HG03135 (cell line): ENCODE measurements around the gene SLC16A12.
"Not testable (repeated sequence)": the region's sequence is repeated elsewhere in the genome, so short reads cannot be mapped to it uniquely, and the experiment has no call there.

Source experiments
- ATAC-seq: cut with Tn5 transposase; IDR thresholded peaks from one replicate; pipeline ENCODE4 v1.9.1; 2021; ENCODE audit warnings: mild to moderate bottlenecking, moderate library complexity; ENCODE audit not compliant: unreplicated experiment

The SLC16A12 gene

GRCh38 chr10:89426230-89426868, 109.0 kb downstream of the SLC16A12 start:
- no peak for ATAC-seq

DNA sequence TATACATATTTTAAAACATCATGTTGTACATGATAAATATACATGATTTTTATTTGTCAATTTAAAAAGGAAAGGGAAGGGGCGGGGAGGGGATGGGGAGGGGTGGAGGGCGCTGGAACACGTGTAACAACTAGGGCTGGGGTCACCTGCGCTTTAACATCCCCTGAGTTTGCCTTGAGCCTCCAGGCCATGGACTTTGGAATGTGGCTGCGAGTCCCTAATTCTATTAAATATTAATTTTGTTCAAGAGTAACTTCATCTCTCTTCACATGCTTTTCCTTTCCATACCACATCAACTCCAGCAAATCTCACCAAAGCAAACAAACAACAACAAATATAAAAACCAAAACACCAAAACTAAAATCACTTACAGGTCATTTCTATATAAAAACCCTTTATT, 110.4 kb downstream of the SLC16A12 start:
- no peak for ATAC-seq

DNA sequence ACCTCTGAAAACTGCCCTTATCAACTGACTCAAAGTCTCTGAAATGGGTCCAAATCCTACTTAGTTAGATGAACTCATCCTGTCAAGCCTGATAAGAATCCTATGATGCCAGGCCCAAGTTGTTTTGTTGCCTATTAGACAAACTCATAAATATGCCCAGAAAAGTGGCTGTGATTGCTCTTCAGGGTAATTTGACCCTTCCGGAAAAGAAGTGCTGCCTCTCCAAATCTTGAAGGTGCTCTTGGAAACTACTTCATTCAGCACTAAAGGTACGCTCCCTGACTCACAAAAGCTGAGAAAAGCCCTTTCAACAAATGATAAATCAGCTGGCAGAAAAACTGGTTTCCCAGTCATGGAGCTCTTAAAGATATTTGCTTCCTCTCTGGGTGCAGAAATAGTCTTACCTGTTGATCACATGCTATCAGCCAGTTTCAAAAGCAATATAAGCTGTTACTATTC, 114.3 kb downstream of the SLC16A12 start:
- no peak for ATAC-seq

DNA sequence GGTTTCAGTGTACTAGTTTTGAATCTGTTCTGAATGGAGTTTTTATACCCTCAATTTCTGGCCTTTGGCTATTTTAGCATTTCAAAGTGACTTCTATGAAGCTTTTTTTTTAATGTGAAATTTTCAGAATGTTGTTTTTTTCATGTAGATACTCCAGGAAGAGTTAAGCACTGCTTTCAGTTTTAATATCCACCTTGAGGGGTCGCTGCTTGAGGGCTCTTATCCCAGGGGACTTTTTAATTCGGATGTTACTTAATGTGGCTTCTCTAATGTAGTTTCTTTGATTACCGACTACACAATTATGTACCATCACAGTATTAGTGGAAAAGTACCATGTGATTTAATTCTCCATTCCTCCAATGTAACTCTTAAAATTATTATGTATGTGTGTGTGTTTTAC, 115.8 kb downstream of the SLC16A12 start:
- ATAC-seq = no peak

DNA sequence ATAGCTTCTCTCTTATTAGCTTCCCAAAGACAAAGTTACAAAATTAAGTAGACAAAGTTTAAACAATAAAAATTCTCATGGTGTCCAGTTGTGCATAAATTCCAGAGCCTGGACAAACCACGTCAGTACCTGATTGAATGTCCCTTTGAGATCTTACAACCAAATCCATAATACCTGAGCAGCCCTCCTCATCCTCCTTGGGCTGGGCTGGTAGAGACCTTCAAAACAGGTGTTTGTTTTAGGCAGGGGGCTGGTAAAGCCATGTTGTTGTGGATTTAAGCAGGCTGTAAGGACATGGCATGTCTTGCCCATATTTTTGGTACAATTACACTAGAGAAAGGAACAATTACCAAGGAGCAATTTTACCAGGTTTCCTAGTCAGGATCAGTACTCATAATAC, 118.9 kb downstream of the SLC16A12 start:
- no peak for ATAC-seq

DNA sequence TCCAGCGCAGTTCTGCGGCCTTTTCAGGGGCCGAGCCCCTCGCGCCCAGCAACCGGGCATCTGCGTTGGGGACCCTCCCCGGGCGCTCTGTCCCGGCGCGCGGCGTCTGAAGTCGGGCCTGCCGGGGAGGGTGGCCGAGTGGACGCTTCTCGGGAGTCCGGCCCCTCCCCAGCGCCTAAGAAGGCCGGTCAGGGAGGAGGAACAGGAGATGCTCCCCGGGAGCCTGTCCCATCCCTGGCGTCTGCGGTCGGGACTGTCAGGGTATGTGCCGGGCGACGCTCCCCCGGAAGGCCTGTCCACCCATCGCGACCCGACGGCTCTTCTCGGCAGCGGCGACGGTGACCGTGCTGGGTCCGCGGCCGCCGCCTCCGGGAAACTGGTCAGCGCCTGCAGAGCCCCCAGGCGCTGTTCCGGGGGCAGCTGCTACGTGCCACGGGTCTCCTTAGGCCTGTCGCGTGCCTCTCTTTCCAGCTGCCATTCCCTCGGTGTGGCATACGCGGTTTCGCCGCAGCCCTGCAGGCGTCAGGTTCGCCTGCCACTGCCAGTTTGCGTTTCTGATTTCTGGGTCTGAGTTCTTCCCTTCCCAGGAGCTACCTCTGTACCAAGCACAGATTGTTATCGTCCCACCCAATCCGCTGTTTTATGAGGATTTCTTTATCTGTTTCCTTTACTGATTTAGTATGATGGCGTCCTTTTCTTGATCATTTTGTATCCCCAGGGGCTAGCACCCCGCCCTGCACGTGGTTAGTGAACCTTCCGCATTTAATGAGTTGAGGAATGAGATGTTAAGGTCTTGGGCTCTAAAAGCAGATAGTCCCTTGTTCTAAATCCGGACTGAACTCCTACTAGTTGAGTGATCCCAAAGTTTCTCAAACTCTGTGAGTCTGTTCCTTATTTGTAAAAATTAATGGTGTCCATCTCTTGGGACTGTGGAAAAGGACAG, 120.2 kb downstream of the SLC16A12 start:
- peak; percentile 35 for ATAC-seq

GRCh38 chr10:89414146-89414878, 121.1 kb downstream of the SLC16A12 start, which contains the start of gene IFIT5:
TSS of gene IFIT5 (plus strand) at chr10:89414568. CDS start at chr10:89414799, 231 bp downstream.
- peak; percentile 84 for ATAC-seq

DNA sequence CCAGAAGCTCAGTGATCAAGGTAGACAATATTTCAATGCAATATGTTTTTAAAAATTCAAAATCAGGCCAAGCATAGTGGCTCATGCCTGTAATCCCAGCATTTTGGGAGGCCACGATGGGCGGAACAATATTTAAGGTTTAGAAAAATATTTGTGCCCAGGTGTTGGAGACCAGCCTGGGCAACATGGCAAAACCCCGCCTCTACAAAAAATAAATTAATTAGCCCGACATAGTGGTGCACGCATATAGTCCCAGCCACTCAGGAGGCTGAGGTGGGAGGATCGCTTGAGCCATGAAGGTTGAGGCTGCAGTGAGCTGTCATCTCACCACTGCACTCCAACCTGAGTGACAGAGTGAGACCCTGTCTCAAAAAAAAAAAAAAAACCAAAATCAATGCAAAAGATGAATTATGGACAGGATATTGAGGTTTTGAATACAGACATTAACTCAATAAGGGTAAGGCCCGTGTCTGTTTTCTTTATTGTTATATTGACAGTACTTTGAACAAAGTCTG, 121.9 kb downstream of the SLC16A12 start:
- no peak for ATAC-seq

DNA sequence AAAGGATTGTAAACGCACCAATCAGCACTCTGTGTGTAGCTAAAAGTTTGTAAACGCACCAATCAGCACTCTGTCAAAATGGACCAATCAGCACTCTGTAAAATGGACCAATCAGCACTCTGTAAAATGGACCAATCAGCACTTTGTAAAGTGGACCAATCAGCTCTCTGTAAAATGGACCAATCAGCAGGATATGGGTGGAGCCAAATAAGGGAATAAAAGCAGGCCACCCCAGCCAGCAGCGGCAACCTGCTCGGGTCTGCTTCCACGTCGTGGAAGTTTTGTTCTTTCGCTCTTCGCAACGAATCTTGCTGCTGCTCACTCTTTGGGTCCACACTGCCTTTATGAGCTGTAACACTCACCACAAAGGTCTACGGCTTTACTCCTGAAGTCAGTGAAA, 123.1 kb downstream of the SLC16A12 start:
- ATAC-seq = not testable (repeated sequence)

DNA sequence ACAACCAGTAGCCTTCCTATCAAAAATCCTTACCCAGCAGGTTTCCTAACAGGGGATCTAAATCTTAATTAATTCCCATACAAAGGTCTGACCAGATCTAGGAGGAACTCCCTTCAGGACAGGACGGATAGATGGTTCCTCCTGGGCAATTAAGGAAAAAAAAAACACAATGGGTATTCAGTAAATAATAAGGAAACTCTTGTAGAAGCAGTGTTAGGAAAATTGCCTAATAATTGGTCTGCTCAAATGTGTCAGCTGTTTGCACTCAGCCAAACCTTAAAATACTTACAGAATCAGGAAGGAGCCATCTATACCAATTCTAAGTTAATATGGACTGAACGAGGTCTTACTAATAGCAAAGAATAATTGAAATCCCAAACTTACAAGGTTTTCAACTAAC, 124.3 kb downstream of the SLC16A12 start:
- ATAC-seq = not testable (repeated sequence)

DNA sequence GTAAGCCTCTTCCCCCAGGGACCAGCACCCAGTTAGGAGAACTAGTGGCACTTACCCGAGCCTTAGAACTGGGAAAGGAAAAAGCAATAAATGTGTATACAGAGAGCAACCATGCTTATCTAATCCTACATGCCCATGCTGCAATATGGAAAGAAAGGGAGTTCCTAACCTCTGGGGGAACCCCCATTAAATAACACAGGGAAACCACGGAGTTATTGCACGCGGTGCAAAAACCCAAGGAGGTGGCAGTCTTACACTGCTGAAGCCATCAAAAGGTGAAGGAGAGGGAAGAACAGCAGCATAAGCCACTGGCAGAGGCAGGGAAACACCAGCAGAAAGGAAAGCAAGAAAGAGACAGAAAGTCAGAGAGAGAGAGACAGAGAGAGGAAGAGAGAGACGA, 124.8 kb downstream of the SLC16A12 start:
- ATAC-seq = not testable (repeated sequence)

DNA sequence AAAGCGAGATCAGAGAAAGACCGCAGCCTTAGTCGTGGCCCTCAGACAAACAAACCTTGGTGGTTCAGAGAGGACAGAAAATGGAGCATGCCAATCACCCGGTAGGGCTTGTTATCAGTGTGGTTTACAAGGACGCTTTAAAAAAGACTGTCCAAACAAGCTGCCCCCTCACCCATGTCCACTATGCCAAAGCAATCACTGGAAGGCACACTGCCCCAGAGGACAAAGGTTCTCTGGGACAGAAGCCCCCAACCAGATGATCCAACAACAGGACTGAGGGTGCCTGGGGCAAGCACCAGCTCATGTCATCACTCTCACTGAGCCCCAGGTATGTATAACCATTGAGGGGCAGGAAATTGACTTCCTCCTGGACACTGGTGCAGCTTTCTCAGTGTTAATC, 126.1 kb downstream of the SLC16A12 start:
- ATAC-seq = not testable (repeated sequence)

- not testable (repeated sequence) for ATAC-seq
Measured at GRCh38 chr10:89407792-89408191, 127.6 kb downstream of the SLC16A12 start.

DNA sequence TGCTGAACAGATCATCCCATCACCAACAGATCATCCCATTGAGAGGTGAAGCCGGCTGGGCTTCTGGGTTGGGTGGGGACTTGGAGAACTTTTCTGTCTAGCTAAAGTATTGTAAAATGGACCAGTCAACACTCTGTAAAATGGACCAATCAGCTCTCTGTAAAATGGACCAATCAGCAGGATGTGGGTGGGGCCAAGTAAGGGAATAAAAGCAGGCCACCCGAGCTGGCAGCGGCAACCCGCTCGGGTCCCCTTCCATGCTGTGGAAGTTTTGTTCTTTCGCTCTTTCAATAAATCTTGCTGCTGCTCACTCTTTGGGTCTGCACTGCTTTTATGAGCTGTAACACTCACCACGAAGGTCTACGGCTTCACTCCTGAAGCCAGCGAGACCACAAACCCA, 129.2 kb downstream of the SLC16A12 start:
- not testable (repeated sequence) for ATAC-seq

DNA sequence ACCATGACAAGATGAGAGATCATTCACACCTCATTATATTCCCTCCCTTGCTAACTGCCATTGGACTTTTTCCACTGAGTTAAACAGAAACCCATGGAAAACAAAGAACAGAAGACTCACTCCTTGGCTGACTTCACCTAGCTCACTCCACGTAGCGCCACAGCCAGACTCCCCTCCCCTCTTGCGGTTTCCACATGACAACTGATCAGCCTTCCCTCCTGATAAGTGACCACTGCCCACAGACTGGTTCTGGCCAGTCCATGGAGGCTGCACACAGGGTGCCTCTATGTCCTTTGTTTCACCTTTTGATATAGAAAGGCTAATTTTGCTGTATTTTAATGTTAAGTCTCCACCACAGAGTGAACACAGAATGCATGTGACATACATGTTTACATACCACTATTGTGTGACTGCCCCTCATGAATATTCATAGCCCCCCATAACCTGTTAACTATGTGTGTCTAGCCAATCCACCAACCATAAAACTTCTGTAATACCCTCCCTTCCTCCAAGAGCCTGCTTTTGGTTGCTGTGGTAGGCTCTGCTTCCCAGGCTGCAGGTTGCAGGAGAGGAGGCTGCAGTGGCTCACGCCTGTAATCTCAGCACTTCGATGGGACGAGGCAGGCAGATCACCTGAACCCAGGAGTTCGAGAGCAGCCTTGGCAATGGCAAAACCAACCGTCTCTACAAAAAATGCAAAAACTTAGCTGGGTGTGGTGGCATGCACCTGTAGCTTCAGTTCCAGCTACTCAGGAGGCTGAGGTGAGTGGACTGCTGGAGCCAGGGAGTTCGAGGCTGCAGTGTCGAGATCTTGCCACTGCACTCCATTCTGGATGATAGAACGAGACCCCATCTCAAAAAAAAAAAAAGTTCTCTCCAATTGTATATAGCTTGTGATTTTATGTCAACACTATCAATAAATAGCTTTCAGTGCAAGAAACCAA, 131.0 kb downstream of the SLC16A12 start:
- ATAC-seq = no peak

DNA sequence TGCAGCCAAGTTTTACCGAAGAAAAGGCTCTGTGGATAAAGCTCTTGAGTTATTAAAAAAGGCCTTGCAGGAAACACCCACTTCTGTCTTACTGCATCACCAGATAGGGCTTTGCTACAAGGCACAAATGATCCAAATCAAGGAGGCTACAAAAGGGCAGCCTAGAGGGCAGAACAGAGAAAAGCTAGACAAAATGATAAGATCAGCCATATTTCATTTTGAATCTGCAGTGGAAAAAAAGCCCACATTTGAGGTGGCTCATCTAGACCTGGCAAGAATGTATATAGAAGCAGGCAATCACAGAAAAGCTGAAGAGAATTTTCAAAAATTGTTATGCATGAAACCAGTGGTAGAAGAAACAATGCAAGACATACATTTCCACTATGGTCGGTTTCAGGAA, 132.4 kb downstream of the SLC16A12 start:
- no peak for ATAC-seq

GRCh38 chr10:89399956-89400355, 135.4 kb downstream of the SLC16A12 start:
- ATAC-seq = no peak

DNA sequence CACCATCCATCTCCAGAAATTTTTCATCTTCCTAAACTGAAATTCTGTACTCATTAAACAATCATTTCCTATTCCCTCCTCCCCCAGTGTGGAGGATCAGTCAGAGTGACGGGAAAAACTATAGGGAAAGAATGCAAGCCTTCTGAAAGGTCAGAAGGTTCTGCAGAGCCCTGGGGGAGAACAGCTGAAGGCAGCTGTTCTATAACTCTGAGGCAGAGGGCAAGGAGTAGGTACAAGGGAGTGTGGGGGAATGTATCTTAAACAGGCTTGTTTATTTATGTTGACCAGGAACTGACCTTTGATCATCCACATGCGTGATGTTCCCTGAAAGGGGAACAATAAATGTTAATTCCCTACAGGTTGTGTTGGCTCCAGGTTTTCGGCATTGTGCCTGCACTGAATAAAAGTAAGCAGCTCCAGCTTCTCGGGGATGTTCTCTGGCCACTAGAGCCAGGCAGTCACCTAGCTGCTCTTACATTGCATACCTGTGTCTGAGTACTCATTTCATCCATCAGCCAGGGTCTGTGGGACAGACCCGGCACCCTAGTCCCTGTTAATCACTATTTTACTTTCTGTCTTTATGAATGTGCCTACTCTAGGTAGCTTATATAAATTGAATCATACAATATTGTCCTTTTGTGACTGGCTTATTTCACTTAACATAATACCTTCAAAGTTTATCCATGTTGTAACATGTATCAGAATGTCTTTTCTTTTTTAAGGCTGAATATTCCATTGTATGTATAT, 137.2 kb downstream of the SLC16A12 start:
- ATAC-seq = no peak

DNA sequence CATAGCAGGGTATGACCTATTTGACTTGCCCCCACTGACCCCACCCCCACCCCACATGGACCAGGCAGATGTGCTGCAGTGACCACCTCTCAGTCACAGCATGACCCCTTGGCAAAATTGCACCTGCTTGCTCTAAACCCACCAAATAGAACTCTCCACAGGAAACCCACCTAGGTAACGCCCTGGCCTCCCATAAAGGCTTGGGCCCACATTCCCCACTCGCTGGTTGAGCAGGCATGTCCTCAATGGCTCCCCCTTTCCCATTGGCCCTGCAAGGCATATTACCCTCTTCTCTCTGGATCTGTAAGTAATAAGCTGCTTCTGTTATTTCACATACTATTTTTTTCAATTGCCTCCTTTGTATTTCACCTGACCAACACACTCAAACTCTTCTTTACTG, 140.3 kb downstream of the SLC16A12 start:
- ATAC-seq = no peak
